HepG2 (cell line): ENCODE data around the gene SDC4. TPM values are rescaled to one million over a fixed set of nuclear protein-coding genes. Genes with fewer than 3 reads are reported as not detected.

Experiments
- AGO2 ChIP-seq: fragments of 200-400 bp; formaldehyde crosslinking; optimal IDR thresholded peaks from 2 replicates; pipeline ENCODE3; 2017; ENCODE audit warnings: mild to moderate bottlenecking, low read depth, low read length, moderate library complexity
- BORCS8-MEF2B ChIP-seq: sonication (generic); formaldehyde crosslinking; IDR thresholded peaks from 2 replicates; pipeline ENCODE4 v1.8.0; 2022; ENCODE audit warnings: mild to moderate bottlenecking, missing genetic modification reagents
- CCDC6 ChIP-seq: sonication (generic); formaldehyde crosslinking; IDR thresholded peaks from 2 replicates; pipeline ENCODE4 v1.8.1; 2022; ENCODE audit warnings: mild to moderate bottlenecking, missing genetic modification reagents, moderate library complexity
- CSRNP2 ChIP-seq: sonication (generic); formaldehyde crosslinking; conservative IDR thresholded peaks from 2 replicates; pipeline ENCODE4 v1.8.0; 2022; ENCODE audit warnings: low read depth, missing genetic modification reagents
- HDAC1 ChIP-seq: sonication (generic); formaldehyde crosslinking; IDR thresholded peaks from 2 replicates; pipeline ENCODE4 v1.5.1; 2020; ENCODE audit warnings: mild to moderate bottlenecking, missing genetic modification reagents
- HHEX ChIP-seq: IDR thresholded peaks from 2 replicates; pipeline ENCODE4 v1.6.1; 2016; ENCODE audit warnings: control low read depth
- HMGA1 ChIP-seq: sonication (generic); formaldehyde crosslinking; conservative IDR thresholded peaks from 2 replicates; pipeline ENCODE4 v1.4.0; 2020; ENCODE audit warnings: missing genetic modification reagents
- ISL2 ChIP-seq: sonication (generic); formaldehyde crosslinking; IDR thresholded peaks from 2 replicates; pipeline ENCODE4 v1.5.0; 2020; ENCODE audit warnings: missing genetic modification reagents
- KLF12 ChIP-seq: sonication (generic); formaldehyde crosslinking; IDR thresholded peaks from 2 replicates; pipeline ENCODE4 v1.4.0; 2020; ENCODE audit warnings: missing genetic modification reagents, borderline replicate concordance
- PITX1 ChIP-seq: sonication (generic); formaldehyde crosslinking; IDR thresholded peaks from 2 replicates; pipeline ENCODE4 v1.5.1; 2020; ENCODE audit warnings: mild to moderate bottlenecking, missing genetic modification reagents
- POLR2AphosphoS2 ChIP-seq: IDR thresholded peaks from 2 replicates; pipeline ENCODE4 v1.6.1; 2011; ENCODE audit warnings: low read depth, low read length, improper control_type of control experiment
- RFX5 ChIP-seq: IDR thresholded peaks from 2 replicates; pipeline ENCODE4 v1.6.1; 2011; ENCODE audit warnings: low read depth, low read length, improper control_type of control experiment
- TMF1 ChIP-seq: sonication (generic); formaldehyde crosslinking; IDR thresholded peaks from 2 replicates; pipeline ENCODE4 v1.8.1; 2022; ENCODE audit warnings: low read depth, missing genetic modification reagents
- ZBTB20 ChIP-seq: sonication (generic); formaldehyde crosslinking; IDR thresholded peaks from 2 replicates; pipeline ENCODE4 v1.8.1; 2023; ENCODE audit warnings: missing genetic modification reagents, low read depth, mild to moderate bottlenecking, borderline replicate concordance
- ZKSCAN1 ChIP-seq: fragments of 150-350 bp; IDR thresholded peaks from 2 replicates; pipeline ENCODE4 v1.6.1; 2014; ENCODE audit warnings: low read length
- ZMYM4 ChIP-seq: sonication (generic); formaldehyde crosslinking; IDR thresholded peaks from 2 replicates; pipeline ENCODE4 v1.8.1; 2023; ENCODE audit warnings: mild to moderate bottlenecking, missing genetic modification reagents
- ZNF263 ChIP-seq: sonication (generic); formaldehyde crosslinking; IDR thresholded peaks from 2 replicates; pipeline ENCODE4 v1.4.0; 2020; ENCODE audit warnings: missing genetic modification reagents
- ZNF317 ChIP-seq: sonication (generic); formaldehyde crosslinking; IDR thresholded peaks from 2 replicates; pipeline ENCODE4 v1.5.0; 2020; ENCODE audit warnings: mild to moderate bottlenecking, missing genetic modification reagents
- ZNF383 ChIP-seq: sonication (generic); formaldehyde crosslinking; IDR thresholded peaks from 2 replicates; pipeline ENCODE4 v1.4.0; 2020; ENCODE audit warnings: missing genetic modification reagents, mild to moderate bottlenecking, borderline replicate concordance
- ZNF547 ChIP-seq: sonication (generic); formaldehyde crosslinking; IDR thresholded peaks from 2 replicates; pipeline ENCODE4 v1.5.1; 2020; ENCODE audit warnings: mild to moderate bottlenecking, missing genetic modification reagents
- ZNF564 ChIP-seq: sonication (generic); formaldehyde crosslinking; IDR thresholded peaks from 2 replicates; pipeline ENCODE4 v1.8.1; 2023; ENCODE audit warnings: mild to moderate bottlenecking, missing genetic modification reagents
- ZNF75D ChIP-seq: sonication (generic); formaldehyde crosslinking; IDR thresholded peaks from 2 replicates; pipeline ENCODE4 v1.8.1; 2023; ENCODE audit warnings: missing genetic modification reagents, mild to moderate bottlenecking, borderline replicate concordance
- ZNF800 ChIP-seq: sonication (generic); formaldehyde crosslinking; IDR thresholded peaks from 2 replicates; pipeline ENCODE4 v1.4.0; 2020; ENCODE audit warnings: missing genetic modification reagents
- ZNF83 ChIP-seq: sonication (generic); formaldehyde crosslinking; IDR thresholded peaks from 2 replicates; pipeline ENCODE4 v1.4.0; 2020; ENCODE audit warnings: missing genetic modification reagents, mild to moderate bottlenecking, borderline replicate concordance
- ZSCAN12 ChIP-seq: sonication (generic); formaldehyde crosslinking; IDR thresholded peaks from 2 replicates; pipeline ENCODE4 v1.9.0; 2021; ENCODE audit warnings: mild to moderate bottlenecking, missing genetic modification reagents
- polyA plus RNA-seq, 8 experiments: library from polyadenylated mRNA; depleted of rRNA in 3 of 8; stranded (reverse) in 7 of 8; unstranded in 1 of 8; fragments of >200 nt; fragmentation: Illumina TruSeq in 4 of 8; extraction: Trizol in 4 of 8; gene quantifications; 2 replicates each; pipeline versions ENCODE4 v1.2.1 to v1.2.3, GENCODE V29; 2011 to 2016; ENCODE audit warnings: low read depth in 4 of 8, missing spikeins in 1 of 8, mixed read lengths in 1 of 8; ENCODE audit not compliant: insufficient read depth in 1 of 8
- total RNA-seq, 5 experiments: library from RNA; depleted of rRNA; stranded (reverse); fragments of >200 nt; fragmentation: Illumina TruSeq; extraction: Trizol; gene quantifications; 2 replicates each; pipeline ENCODE4 v1.2.3, GENCODE V29; 2016; ENCODE audit warnings: low read depth in 1 of 5
- TF ChIP-seq, protein P1 (sequence below): sonication (generic); formaldehyde crosslinking; IDR thresholded peaks from 2 replicates; pipeline ENCODE4 v1.5.1; 2020; ENCODE audit warnings: missing genetic modification reagents, mild to moderate bottlenecking, borderline replicate concordance

Gene SDC4
- total and polyA plus RNA-seq, 2 of the 13 experiments (the other 11 are each of a cell fraction or from before 2014, with no cell fraction given) = 49.0 to 65.1 TPM

GRCh38 chr20:45347936-45348778, at the start of gene SDC4 (continued):
- TF ChIP-seq AGO2 (peak; percentile 96), ZNF75D (CRISPR knock-in tag) (no peak), ZNF547 (CRISPR knock-in tag) (peak; percentile 79; the same call in 1 of the 2 replicates), ZNF263 (no peak), HHEX (CRISPR knock-in tag) (0 out of 2 replicates have a peak, but pooled peaks have one; percentile 20), ZNF83 (no peak), TMF1 (CRISPR knock-in tag) (peak; percentile 96), HDAC1 (CRISPR knock-in tag) (peak; percentile 77), CCDC6 (peak; percentile 91), ZNF800 (CRISPR knock-in tag) (peak; percentile 86; the same call in 1 of the 2 replicates), CSRNP2 (no peak), POLR2AphosphoS2 (peak; percentile 86), ZKSCAN1 (no peak), ZMYM4 (CRISPR knock-in tag) (peak; percentile 83), ZSCAN12 (peak; percentile 71; the same call in 1 of the 2 replicates), PITX1 (peak; percentile 85; the same call in 1 of the 2 replicates), ZNF564 (peak; percentile 87), ZNF383 (CRISPR knock-in tag) (no peak), HMGA1 (no peak), RFX5 (no peak), ISL2 (CRISPR knock-in tag) (peak; percentile 48; the same call in 1 of the 2 replicates), ZNF317 (CRISPR knock-in tag) (peak; percentile 77), BORCS8-MEF2B (CRISPR knock-in tag) (peak; percentile 67), KLF12 (CRISPR knock-in tag) (0 out of 2 replicates have a peak, but pooled peaks have one; percentile 46), ZBTB20 (peak; percentile 65; the same call in 1 of the 2 replicates)
- TF ChIP-seq, protein P1, sequence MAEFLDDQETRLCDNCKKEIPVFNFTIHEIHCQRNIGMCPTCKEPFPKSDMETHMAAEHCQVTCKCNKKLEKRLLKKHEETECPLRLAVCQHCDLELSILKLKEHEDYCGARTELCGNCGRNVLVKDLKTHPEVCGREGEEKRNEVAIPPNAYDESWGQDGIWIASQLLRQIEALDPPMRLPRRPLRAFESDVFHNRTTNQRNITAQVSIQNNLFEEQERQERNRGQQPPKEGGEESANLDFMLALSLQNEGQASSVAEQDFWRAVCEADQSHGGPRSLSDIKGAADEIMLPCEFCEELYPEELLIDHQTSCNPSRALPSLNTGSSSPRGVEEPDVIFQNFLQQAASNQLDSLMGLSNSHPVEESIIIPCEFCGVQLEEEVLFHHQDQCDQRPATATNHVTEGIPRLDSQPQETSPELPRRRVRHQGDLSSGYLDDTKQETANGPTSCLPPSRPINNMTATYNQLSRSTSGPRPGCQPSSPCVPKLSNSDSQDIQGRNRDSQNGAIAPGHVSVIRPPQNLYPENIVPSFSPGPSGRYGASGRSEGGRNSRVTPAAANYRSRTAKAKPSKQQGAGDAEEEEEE (CRISPR knock-in tag) = peak; percentile 92
